NCI-H2171 (cell line): Measurements from ENCODE around the gene PSENEN.

ENCODE experiments used
- DNase-seq: peaks from one replicate; lab custom pipeline; 2025; lab: John Stamatoyannopoulos, UW

The PSENEN gene

GRCh38 chr19:35745328-35746086, at the start of gene PSENEN, which contains the start of gene U2AF1L4:
Gene PSENEN (plus strand): TSS chr19:35745651. CDS start chr19:35745931, 280 bp downstream.
Gene U2AF1L4 (minus strand): TSS chr19:35745418. CDS start chr19:35745391, 27 bp downstream.
- peak; percentile 98 for DNase-seq

- DNase-seq, result no peak
Observed at GRCh38 chr19:35695895-35696422, 49.5 kb upstream of the PSENEN start.

- no peak for DNase-seq
Observed at GRCh38 chr19:35696835-35697234, 48.6 kb upstream of the PSENEN start.

- DNase-seq, result peak; percentile 97
Observed at GRCh38 chr19:35702223-35703012, 43.0 kb upstream of the PSENEN start.

- DNase-seq, result no peak
Observed at GRCh38 chr19:35703343-35703742, 42.1 kb upstream of the PSENEN start.

- no peak for DNase-seq
Observed at GRCh38 chr19:35704218-35704617, 41.2 kb upstream of the PSENEN start, which contains the start of gene ZBTB32. Gene ZBTB32 (plus strand): TSS chr19:35704558. CDS start chr19:35714627, 10,069 bp downstream.

GRCh38 chr19:35708391-35708790, 37.1 kb upstream of the PSENEN start:
- DNase-seq, result no peak

- DNase-seq, result no peak
Observed at GRCh38 chr19:35710784-35711723, 34.4 kb upstream of the PSENEN start.

- no peak for DNase-seq
Observed at GRCh38 chr19:35712567-35713505, 32.6 kb upstream of the PSENEN start.

GRCh38 chr19:35713506-35713850, 32.0 kb upstream of the PSENEN start:
- DNase-seq, result no peak

GRCh38 chr19:35713904-35714495, 31.5 kb upstream of the PSENEN start:
- no peak for DNase-seq

- no peak for DNase-seq
Observed at GRCh38 chr19:35714601-35715354, 30.7 kb upstream of the PSENEN start.

GRCh38 chr19:35715355-35715809, 30.1 kb upstream of the PSENEN start:
- no peak for DNase-seq

GRCh38 chr19:35715981-35716800, 29.3 kb upstream of the PSENEN start:
- no peak for DNase-seq

- DNase-seq, result peak; percentile 98
Observed at GRCh38 chr19:35716801-35717664, 28.4 kb upstream of the PSENEN start.

GRCh38 chr19:35717665-35718344, 27.6 kb upstream of the PSENEN start, which contains the start of gene KMT2B:
Gene KMT2B (plus strand): TSS chr19:35718003. CDS start chr19:35718019, 16 bp downstream.
- peak; percentile 98 for DNase-seq
